Endothelial cell of umbilical vein (primary cell): ENCODE measurements around the gene HHEX.
"Not testable (repeated sequence)": the region's sequence is repeated elsewhere in the genome, so short reads cannot be mapped to it uniquely, and the experiment has no call there.

Experiments used
- CTCF ChIP-seq, 2 donors: IDR thresholded peaks; 1 replicate in 1 of 2; 2 replicates in 1 of 2; pipeline ENCODE4 v1.5.1; 2011; ENCODE audit warnings: low read length in 2 of 2, mild to moderate bottlenecking in 2 of 2, moderate library complexity in 2 of 2, control low read depth in 1 of 2, inconsistent platforms in 1 of 2, low read depth in 1 of 2; ENCODE audit not compliant: insufficient read depth in 1 of 2; ENCODE audit errors: extremely low read depth in 1 of 2
- EZH2 ChIP-seq: IDR thresholded peaks from 2 replicates; pipeline ENCODE4 v1.6.1; 2012; ENCODE audit warnings: borderline replicate concordance, low read depth, mild to moderate bottlenecking, moderate library complexity, low read length, inconsistent platforms; ENCODE audit not compliant: severe bottlenecking
- GATA2 ChIP-seq: IDR thresholded peaks from 2 replicates; pipeline ENCODE4 v1.7.0; 2011; ENCODE audit warnings: low read depth, mild to moderate bottlenecking, moderate library complexity, mixed read lengths, low read length; ENCODE audit not compliant: insufficient read length, insufficient read depth
- JUN ChIP-seq: IDR thresholded peaks from 2 replicates; pipeline ENCODE4 v1.6.1; 2011; ENCODE audit warnings: borderline replicate concordance, low read depth; ENCODE audit not compliant: insufficient read length, insufficient read depth
- MAX ChIP-seq: IDR thresholded peaks from 2 replicates; pipeline ENCODE4 v1.6.1; 2011; ENCODE audit not compliant: insufficient read depth, insufficient read length
- MYC ChIP-seq: IDR thresholded peaks from one replicate; pipeline ENCODE4 v1.6.1; 2011; ENCODE audit warnings: mild to moderate bottlenecking, low read depth, low read length
- POLR2A ChIP-seq: IDR thresholded peaks from 2 replicates; pipeline ENCODE4 v1.6.1; 2012; ENCODE audit warnings: low read depth, mild to moderate bottlenecking, control low read depth, low read length
- POLR2AphosphoS5 ChIP-seq: IDR thresholded peaks from 2 replicates; pipeline ENCODE4 v1.6.1; 2012; ENCODE audit warnings: low read depth, mild to moderate bottlenecking, control low read depth, low read length, moderate library complexity; ENCODE audit not compliant: insufficient read depth

- TF ChIP-seq CTCF (IDR thresholded peaks at IDR 0.05; ENCODE audit: extremely low read depth in 1 of 2, insufficient read depth in 1 of 2, low read depth in 1 of 2, low read length in 2 of 2); POLR2A; POLR2AphosphoS5; EZH2; JUN; MYC; MAX; GATA2: not testable (repeated sequence)
These were observed 52.0 kb downstream of the HHEX start for GRCh38 chr10:92741741-92742140.
